Measurements from ENCODE around the gene P2RY2. TPM values are rescaled to one million over a fixed set of nuclear protein-coding genes. Genes with fewer than 3 reads are reported as not detected.

The P2RY2 gene
- total and polyA plus RNA-seq, 2 of the 8 experiments (the other 6 are each of a cell fraction or from before 2014, with no cell fraction given): 1.0 to 1.5 TPM

Other genes starting within 250 kb of the P2RY2 start
- gene FCHSD2, start 76.0 kb upstream of the P2RY2 start, total RNA-seq (2021; fragmentation: NEBNext Ultra II Directional; extraction: Animal tissue kit (Norgen Biotek cat#: 25700)): 7.8 and 9.2 TPM in 2 replicates
- gene FCHSD2, start 76.0 kb upstream of the P2RY2 start, polyA plus RNA-seq (2011; rRNA removed): 3.0 and 4.1 TPM in 2 replicates
- not detected in 2 replicates for gene P2RY6, start 54.1 kb downstream of the P2RY2 start, total RNA-seq (2021; fragmentation: NEBNext Ultra II Directional; extraction: Animal tissue kit (Norgen Biotek cat#: 25700))
- 0.15 and 0.20 TPM in 2 replicates for gene P2RY6, start 54.1 kb downstream of the P2RY2 start, polyA plus RNA-seq (2011; rRNA removed)
- gene ARHGEF17, start 90.0 kb downstream of the P2RY2 start, total RNA-seq (2021; fragmentation: NEBNext Ultra II Directional; extraction: Animal tissue kit (Norgen Biotek cat#: 25700)): 12.9 and 14.6 TPM in 2 replicates
- gene ARHGEF17, start 90.0 kb downstream of the P2RY2 start, polyA plus RNA-seq (2011; rRNA removed): 11.3 and 23.4 TPM in 2 replicates
- 5.3 and 5.7 TPM in 2 replicates for gene RELT, start 158.1 kb downstream of the P2RY2 start, total RNA-seq (2021; fragmentation: NEBNext Ultra II Directional; extraction: Animal tissue kit (Norgen Biotek cat#: 25700))
- gene RELT, start 158.1 kb downstream of the P2RY2 start, polyA plus RNA-seq (2011; rRNA removed): 3.4 and 4.4 TPM in 2 replicates